ENCODE results near the gene XPC.

The XPC gene

DNA sequence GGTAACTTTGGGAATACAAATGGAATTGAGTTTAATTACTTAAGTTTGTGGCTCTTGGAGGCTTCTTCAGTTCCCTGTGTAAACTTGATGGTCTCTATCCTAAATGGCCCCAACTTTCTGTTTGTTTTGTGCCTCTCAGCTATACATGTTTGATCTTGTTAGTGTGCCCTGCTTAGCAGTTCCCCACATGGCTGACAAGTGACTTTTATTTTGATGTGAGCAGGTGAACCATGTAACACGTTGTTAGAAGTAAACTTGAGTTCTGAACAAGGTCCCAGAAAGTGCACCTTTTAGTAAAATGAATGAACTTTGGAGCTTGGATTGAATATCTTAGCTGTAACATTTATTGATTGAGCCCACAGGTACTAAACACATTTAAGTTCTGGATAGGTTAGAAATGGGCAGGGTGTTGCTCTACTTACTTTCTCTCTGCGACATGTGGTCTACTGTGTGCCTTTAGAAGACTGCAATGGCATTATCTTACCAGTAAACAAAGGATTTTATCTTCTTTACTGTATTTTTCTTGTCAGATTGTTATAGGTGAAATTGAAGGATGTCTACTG lies 4.7 kb upstream of the XPC start:
- H3K4me3 ChIP-seq (ENCODE audit: low read length): no peak overlapping the region
- no peak overlapping the region for H3K9ac ChIP-seq (ENCODE audit: low read length)
- H3K9me3 ChIP-seq (ENCODE audit: control insufficient read depth, low read depth, low read length): no peaks in the 10 kb centered on the region
- peaks cover 6% of the 10 kb centered on the region for H3K4me1 ChIP-seq (ENCODE audit: control insufficient read depth, low read depth, low read length)
- peaks cover 49% of the 10 kb centered on the region for H3K36me3 ChIP-seq (ENCODE audit: control insufficient read depth, low read depth, low read length)
- no peaks in the 10 kb centered on the region for H3K27me3 ChIP-seq (ENCODE audit: control insufficient read depth, insufficient read depth, low read length)
- no peak overlapping the region for H3K27ac ChIP-seq (ENCODE audit: low read length)

DNA sequence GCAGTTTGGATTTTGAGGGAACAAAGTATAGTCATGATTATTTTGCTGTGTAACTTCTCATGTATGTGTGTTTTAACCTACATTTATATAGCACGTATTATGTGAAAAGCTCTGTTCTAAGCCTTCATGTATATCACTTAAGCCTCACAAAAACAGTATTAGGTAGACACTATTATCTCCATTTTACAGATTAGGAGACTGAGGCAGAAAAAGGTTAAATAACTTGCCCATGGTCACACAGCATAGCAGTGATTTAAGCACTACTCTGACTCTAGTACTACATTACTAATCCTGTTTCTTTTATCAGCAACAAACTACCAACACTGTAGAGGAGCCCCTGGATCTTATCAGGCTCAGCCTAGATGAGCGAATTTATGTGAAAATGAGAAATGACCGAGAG lies 2.9 kb upstream of the XPC start:
- Histone ChIP-seq H3K36me3 (ENCODE audit: control insufficient read depth, low read depth, low read length) (peaks cover 34% of the 10 kb centered on the region), H3K4me3 (ENCODE audit: low read length) (no peak overlapping the region), H3K9ac (ENCODE audit: low read length) (no peak overlapping the region), H3K4me1 (ENCODE audit: control insufficient read depth, low read depth, low read length) (peaks cover 11% of the 10 kb centered on the region), H3K27ac (ENCODE audit: low read length) (no peak overlapping the region), H3K27me3 (ENCODE audit: control insufficient read depth, insufficient read depth, low read length) (no peaks in the 10 kb centered on the region), H3K9me3 (ENCODE audit: control insufficient read depth, low read depth, low read length) (no peaks in the 10 kb centered on the region)

DNA sequence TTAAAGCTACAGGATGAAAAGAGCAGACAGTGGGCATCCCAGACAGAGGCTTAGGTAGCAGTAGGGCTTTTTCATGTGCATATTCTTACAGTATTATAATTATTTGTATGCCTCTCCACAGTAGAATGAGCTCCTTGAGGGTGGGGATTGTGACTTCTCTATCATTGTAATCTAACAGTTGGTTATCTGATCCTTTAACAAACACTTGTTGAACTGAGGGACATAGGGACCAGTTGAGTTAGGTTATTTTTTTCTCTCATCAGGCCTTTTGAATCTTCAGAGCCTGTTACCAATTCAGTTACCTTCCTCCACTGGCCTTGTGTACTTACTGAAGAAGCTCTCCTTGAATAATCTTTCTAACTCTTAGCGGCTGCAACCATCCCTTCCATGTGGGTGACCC lies 1.4 kb upstream of the XPC start:
- no peaks in the 10 kb centered on the region for H3K27me3 ChIP-seq (ENCODE audit: control insufficient read depth, insufficient read depth, low read length)
- H3K4me1 ChIP-seq (ENCODE audit: control insufficient read depth, low read depth, low read length): peaks cover 11% of the 10 kb centered on the region
- H3K27ac ChIP-seq (ENCODE audit: low read length): no peak overlapping the region
- peaks cover 28% of the 10 kb centered on the region for H3K36me3 ChIP-seq (ENCODE audit: control insufficient read depth, low read depth, low read length)
- peak overlapping the region; percentile 98 for H3K9ac ChIP-seq (ENCODE audit: low read length)
- H3K9me3 ChIP-seq (ENCODE audit: control insufficient read depth, low read depth, low read length): no peaks in the 10 kb centered on the region
- H3K4me3 ChIP-seq (ENCODE audit: low read length): peak overlapping the region; percentile 99

DNA sequence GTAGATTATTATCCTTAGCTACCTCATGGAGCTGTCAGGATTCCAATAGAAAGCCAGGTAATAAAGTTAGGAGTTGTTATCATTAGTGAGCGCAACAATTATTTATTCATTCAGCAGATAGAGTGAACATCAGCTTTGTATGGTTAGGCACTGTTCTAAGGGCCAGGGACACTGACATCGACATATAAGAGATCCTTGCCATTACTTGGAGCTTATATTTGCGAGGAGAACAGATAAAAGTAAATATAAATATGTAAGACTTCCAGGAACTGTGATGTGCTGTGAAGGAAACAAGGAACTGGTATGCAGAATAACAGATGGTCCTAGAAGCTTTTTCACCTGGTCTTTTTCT lies 689 bp upstream of the XPC start:
- H3K9ac ChIP-seq (ENCODE audit: low read length): peak overlapping the region; percentile 98
- H3K36me3 ChIP-seq (ENCODE audit: control insufficient read depth, low read depth, low read length): peaks cover 27% of the 10 kb centered on the region
- H3K4me1 ChIP-seq (ENCODE audit: control insufficient read depth, low read depth, low read length): peaks cover 11% of the 10 kb centered on the region
- no peaks in the 10 kb centered on the region for H3K27me3 ChIP-seq (ENCODE audit: control insufficient read depth, insufficient read depth, low read length)
- peak overlapping the region; percentile 99 for H3K4me3 ChIP-seq (ENCODE audit: low read length)
- peak overlapping the region; percentile 94 for H3K27ac ChIP-seq (ENCODE audit: low read length)
- H3K9me3 ChIP-seq (ENCODE audit: control insufficient read depth, low read depth, low read length): no peaks in the 10 kb centered on the region

DNA sequence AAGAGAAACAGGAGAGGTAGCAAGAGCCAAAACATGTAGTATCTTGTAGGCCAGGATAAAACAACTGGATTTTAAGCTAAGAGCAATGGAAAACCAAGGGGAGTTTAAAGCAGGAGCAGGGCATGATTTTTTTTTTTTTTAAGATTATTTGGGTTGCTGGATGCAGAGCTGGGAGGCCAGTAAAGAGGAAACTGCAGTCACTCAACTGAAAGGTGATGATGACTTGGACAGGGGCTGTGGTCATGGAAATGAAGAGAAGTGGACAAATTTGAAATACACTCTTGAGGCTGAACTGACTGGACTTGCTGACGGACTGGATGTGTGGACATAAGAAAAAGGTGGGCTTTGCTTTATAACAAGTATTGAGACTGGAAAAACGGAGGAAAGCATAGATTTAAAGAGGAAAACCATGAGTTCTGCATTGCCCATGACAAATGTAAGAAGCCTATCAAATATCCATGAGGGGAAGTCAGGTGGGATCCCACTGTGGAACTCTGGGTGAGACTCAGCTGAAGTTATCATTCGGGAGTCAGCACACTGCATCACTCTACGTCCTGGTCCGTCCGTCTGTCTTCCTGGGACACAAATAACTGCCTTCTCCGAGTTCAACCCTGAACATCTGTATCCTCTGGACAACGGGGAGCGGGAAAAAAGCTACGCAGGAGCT lies 688 bp downstream of the XPC start:
- peaks cover 11% of the 10 kb centered on the region for H3K4me1 ChIP-seq (ENCODE audit: control insufficient read depth, low read depth, low read length)
- H3K9ac ChIP-seq (ENCODE audit: low read length): peak overlapping the region; percentile 98
- H3K36me3 ChIP-seq (ENCODE audit: control insufficient read depth, low read depth, low read length): peaks cover 17% of the 10 kb centered on the region
- H3K27me3 ChIP-seq (ENCODE audit: control insufficient read depth, insufficient read depth, low read length): no peaks in the 10 kb centered on the region
- peak overlapping the region; percentile 36 for H3K27ac ChIP-seq (ENCODE audit: low read length)
- H3K9me3 ChIP-seq (ENCODE audit: control insufficient read depth, low read depth, low read length): no peaks in the 10 kb centered on the region
- peak overlapping the region; percentile 99 for H3K4me3 ChIP-seq (ENCODE audit: low read length)

DNA sequence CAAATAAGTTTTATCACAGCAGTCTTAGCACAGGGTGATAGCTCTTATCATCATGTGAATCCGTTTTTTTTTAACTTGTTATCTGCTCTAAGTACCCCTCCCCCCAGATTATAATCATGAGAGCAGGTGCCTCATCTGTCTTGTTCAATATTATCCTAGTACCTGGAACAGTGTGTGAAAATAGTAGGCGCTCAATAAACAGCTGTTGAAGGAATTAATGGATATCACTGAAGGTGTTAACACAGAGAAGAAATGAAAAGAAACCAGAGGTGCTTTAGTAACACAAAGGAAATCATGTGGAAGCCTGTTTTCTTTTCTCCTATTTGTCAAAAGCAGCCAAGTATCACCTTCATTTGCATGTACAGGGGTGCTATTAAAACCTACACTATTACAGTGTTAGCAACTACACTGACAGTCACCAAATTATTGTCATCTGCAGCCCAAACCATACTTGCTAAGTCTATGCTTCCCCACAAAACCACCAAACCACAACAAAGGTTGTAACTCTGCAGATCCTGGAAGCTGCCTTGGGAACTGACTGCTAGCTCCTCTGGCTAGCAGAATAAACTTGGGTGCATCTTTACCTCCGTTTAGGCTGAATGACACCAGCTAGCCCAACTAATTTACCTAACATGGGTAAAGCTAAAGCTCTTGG lies 2.9 kb downstream of the XPC start:
- Histone ChIP-seq H3K4me3 (ENCODE audit: low read length) (no peak overlapping the region), H3K27ac (ENCODE audit: low read length) (no peak overlapping the region), H3K27me3 (ENCODE audit: control insufficient read depth, insufficient read depth, low read length) (no peaks in the 10 kb centered on the region), H3K4me1 (ENCODE audit: control insufficient read depth, low read depth, low read length) (peaks cover 11% of the 10 kb centered on the region), H3K9ac (ENCODE audit: low read length) (no peak overlapping the region), H3K9me3 (ENCODE audit: control insufficient read depth, low read depth, low read length) (no peaks in the 10 kb centered on the region), H3K36me3 (ENCODE audit: control insufficient read depth, low read depth, low read length) (peaks cover 23% of the 10 kb centered on the region)

DNA sequence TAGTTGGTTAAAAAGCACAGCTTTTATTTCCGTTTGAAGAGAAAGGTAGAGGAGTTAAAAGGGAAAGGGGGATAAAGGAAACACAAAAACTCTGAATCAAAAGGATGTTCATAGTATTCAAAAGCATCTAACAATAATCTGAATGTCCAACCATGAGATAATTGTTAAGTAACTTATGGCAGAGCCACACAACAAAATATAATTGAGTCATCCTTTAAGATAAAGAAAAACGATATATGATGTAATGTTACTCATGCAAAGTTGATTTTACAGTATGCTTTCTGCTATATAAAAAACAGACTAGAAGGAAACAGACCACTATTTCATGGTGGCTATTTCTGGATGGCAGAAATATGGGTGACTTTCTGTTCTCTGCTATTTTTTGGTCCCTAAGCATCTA lies 3.9 kb downstream of the XPC start:
- Histone ChIP-seq H3K27me3 (ENCODE audit: control insufficient read depth, insufficient read depth, low read length) (no peaks in the 10 kb centered on the region), H3K4me3 (ENCODE audit: low read length) (no peak overlapping the region), H3K4me1 (ENCODE audit: control insufficient read depth, low read depth, low read length) (peaks cover 7% of the 10 kb centered on the region), H3K9me3 (ENCODE audit: control insufficient read depth, low read depth, low read length) (no peaks in the 10 kb centered on the region), H3K27ac (ENCODE audit: low read length) (no peak overlapping the region), H3K9ac (ENCODE audit: low read length) (no peak overlapping the region), H3K36me3 (ENCODE audit: control insufficient read depth, low read depth, low read length) (peaks cover 33% of the 10 kb centered on the region)

DNA sequence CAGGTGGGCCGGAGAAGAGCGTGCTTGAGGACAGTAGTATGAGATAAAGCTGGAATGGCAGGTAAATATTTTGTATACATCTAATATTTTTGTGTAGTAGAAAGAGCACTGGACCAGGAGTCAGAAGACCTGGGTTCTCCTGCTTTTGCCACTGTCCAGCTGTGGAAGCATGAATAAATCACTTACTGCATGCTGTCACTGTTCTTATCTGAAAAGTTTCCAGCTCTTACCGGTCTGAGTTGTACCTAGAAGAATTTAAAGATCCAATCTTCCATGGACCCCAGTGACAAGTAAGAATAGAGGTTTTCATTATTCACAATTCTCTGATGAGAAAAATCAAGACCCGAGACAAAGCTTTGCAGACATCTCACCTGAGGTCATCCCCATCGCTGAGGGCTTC lies 5.9 kb downstream of the XPC start:
- Histone ChIP-seq H3K36me3 (ENCODE audit: control insufficient read depth, low read depth, low read length) (peaks cover 51% of the 10 kb centered on the region), H3K4me1 (ENCODE audit: control insufficient read depth, low read depth, low read length) (peaks cover 5% of the 10 kb centered on the region), H3K27ac (ENCODE audit: low read length) (no peak overlapping the region), H3K9me3 (ENCODE audit: control insufficient read depth, low read depth, low read length) (no peaks in the 10 kb centered on the region), H3K9ac (ENCODE audit: low read length) (no peak overlapping the region), H3K4me3 (ENCODE audit: low read length) (no peak overlapping the region), H3K27me3 (ENCODE audit: control insufficient read depth, insufficient read depth, low read length) (no peaks in the 10 kb centered on the region)

DNA sequence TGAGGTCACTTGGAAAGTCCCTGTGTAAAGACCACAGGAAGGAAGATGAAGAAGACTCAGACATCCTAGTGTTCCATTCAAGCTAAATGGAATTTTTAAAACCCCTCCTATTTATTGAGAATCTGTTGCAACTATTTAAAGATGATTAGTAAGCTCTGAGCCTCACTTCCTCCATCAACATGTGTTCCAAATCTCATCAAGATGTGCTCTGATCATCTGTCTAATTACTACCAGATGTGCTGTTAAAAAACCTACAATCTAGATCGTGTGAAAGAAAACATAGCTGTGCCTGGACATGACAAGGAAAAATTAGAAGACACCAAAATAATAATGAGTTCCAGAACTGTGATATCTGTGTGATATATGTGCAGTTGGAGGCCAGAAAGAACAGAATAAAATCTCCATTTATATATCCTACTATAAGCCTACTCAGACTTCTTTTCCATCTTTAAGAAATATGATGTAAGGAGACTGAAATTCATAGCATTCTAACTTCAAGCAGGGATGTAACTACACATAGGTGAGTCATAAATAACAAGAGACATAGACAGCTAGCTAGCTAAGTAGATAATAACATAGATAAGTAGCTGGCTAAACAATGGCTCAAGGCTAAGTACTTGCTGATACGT lies 7.8 kb downstream of the XPC start:
- Histone ChIP-seq H3K4me1 (ENCODE audit: control insufficient read depth, low read depth, low read length) (no peaks in the 10 kb centered on the region), H3K36me3 (ENCODE audit: control insufficient read depth, low read depth, low read length) (peaks cover 63% of the 10 kb centered on the region), H3K27me3 (ENCODE audit: control insufficient read depth, insufficient read depth, low read length) (no peaks in the 10 kb centered on the region), H3K9me3 (ENCODE audit: control insufficient read depth, low read depth, low read length) (no peaks in the 10 kb centered on the region), H3K9ac (ENCODE audit: low read length) (no peak overlapping the region), H3K4me3 (ENCODE audit: low read length) (no peak overlapping the region), H3K27ac (ENCODE audit: low read length) (no peak overlapping the region)

DNA sequence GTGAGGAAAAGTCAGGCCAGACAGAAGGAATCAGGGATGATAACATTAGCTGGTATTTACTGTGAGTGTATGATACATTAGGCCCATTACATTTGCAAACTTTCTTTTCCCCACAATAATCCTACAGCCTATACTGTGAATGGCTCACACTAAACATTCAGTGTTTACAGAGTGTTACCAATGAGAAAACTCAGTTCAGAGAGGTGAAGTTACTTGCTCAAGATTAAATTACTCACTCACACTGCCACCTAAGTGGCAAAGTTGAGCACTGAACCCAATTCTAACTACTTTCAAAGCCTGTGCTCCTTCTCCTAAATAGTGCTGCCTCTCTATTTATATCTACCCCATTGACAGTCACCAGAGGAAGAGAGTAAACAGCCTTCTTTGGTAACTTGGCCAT lies 8.5 kb downstream of the XPC start:
- Histone ChIP-seq H3K4me1 (ENCODE audit: control insufficient read depth, low read depth, low read length) (no peaks in the 10 kb centered on the region), H3K27me3 (ENCODE audit: control insufficient read depth, insufficient read depth, low read length) (no peaks in the 10 kb centered on the region), H3K4me3 (ENCODE audit: low read length) (no peak overlapping the region), H3K9ac (ENCODE audit: low read length) (no peak overlapping the region), H3K36me3 (ENCODE audit: control insufficient read depth, low read depth, low read length) (peaks cover 70% of the 10 kb centered on the region), H3K9me3 (ENCODE audit: control insufficient read depth, low read depth, low read length) (no peaks in the 10 kb centered on the region), H3K27ac (ENCODE audit: low read length) (no peak overlapping the region)

DNA sequence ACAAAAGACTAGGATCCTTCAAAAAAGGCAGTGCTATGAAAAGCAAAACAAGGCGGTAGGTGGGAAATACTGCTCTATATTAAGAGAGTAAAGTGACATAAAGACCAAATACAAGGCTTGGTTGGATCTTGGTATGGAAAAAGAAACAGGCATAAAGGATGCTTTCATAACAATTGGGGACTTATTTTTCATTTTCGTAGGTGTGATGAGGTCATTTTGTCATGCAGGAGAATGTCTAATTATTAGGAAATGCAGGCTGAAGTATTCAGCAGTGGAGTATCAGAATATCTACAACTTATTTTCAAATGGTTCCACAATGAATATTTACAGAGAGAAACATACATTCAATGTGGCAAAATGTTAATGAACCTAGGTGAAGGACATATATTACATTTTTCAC lies 9.0 kb downstream of the XPC start:
- H3K4me1 ChIP-seq (ENCODE audit: control insufficient read depth, low read depth, low read length): no peaks in the 10 kb centered on the region
- no peaks in the 10 kb centered on the region for H3K9me3 ChIP-seq (ENCODE audit: control insufficient read depth, low read depth, low read length)
- no peak overlapping the region for H3K27ac ChIP-seq (ENCODE audit: low read length)
- no peaks in the 10 kb centered on the region for H3K27me3 ChIP-seq (ENCODE audit: control insufficient read depth, insufficient read depth, low read length)
- H3K9ac ChIP-seq (ENCODE audit: low read length): no peak overlapping the region
- H3K4me3 ChIP-seq (ENCODE audit: low read length): no peak overlapping the region
- H3K36me3 ChIP-seq (ENCODE audit: control insufficient read depth, low read depth, low read length): peaks cover 75% of the 10 kb centered on the region

Data from iPS-18a (cell line).